ENCODE results near the gene RAPGEF4. TPM values are rescaled to one million over a fixed set of nuclear protein-coding genes. Genes with fewer than 3 reads are reported as not detected.
A peak's percentile ranks its signal among the peaks of the same experiment; 100 is the strongest.

RAPGEF4 gene
- total RNA-seq, 2 experiments from 2014 or later, result 1.1 TPM

DNA sequence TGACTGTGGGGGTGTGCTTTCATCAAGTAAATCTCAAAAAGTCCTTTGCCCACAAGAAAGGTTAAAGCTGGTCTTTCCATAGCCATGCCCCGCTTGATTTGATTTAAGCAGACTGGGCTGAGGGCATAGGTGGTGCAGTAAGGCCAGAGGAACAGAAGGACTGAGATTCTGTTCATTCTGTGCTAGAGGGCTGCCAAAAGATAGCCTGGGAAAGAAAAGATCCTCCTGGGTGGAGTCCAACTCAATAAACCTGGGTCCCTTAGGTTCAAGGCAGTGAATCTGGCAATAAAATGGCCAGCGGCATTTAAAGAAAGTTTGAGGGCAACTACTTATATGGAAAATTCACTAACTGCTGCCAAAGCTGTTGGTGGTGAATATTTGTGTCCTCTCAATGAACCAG is 280.8 kb downstream of the RAPGEF4 start:
- DNase-seq (no peak), ATAC-seq (ENCODE audit: low read depth) (no peak)
- no peak overlapping the region for H3K4me3 Mint-ChIP-seq
- POLR2A ChIA-PET, result no interaction called here
- H3K9me3 Mint-ChIP-seq, result no peaks in the 10 kb centered on the region
- H3K4me1 Mint-ChIP-seq, result no peaks in the 10 kb centered on the region
- peaks cover 12% of the 10 kb centered on the region for H3K27me3 Mint-ChIP-seq
- no peaks in the 10 kb centered on the region for H3K36me3 Mint-ChIP-seq
- no peak overlapping the region for H3K27ac Mint-ChIP-seq

DNA sequence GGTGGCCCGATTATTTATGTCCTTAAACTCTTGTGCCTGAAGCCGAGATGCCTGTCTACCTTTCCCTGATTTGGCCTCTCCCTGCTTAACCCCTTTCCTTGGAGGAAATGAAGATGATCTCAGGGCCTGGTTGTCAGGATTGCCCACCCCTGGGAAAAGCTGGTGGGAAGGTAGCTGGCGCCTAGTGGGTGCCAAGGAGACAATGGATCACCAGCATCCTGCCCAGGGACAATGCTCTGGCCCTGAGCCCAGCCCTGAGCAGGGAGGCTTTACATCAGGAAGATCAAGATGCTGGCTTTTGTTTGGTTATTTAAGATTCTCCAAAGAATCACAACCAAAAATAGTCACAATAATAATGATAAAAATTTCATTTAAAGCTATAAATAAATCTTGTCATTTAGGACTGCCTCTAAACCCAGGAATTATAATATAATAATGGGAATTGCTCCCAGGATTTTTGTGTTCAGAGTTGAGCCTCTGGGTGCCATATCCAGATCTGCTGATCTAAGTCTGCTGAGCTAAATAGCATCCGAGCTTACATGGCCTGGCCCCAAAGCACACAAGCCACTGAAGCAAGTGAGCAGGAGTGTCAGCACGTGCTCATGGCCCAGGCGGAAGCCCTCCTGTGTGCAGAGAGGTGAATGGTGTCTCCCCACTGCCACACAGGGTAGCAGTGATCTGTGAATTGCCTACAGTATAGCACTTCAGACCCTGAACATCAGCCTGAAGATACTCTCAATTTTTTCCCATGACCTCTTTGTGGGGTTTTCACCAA is 282.2 kb downstream of the RAPGEF4 start:
- no peaks in the 10 kb centered on the region for H3K36me3 Mint-ChIP-seq
- H3K27me3 Mint-ChIP-seq, result peaks cover 11% of the 10 kb centered on the region
- no peaks in the 10 kb centered on the region for H3K9me3 Mint-ChIP-seq
- ATAC-seq (ENCODE audit: low read depth), result no peak
- no peaks in the 10 kb centered on the region for H3K4me1 Mint-ChIP-seq
- no peak overlapping the region for H3K27ac Mint-ChIP-seq
- POLR2A ChIA-PET, result no interaction called here
- H3K4me3 Mint-ChIP-seq, result no peak overlapping the region
- DNase-seq, result no peak

- Mint-ChIP-seq H3K4me1 (no peaks in the 10 kb centered on the region), H3K36me3 (no peaks in the 10 kb centered on the region), H3K9me3 (no peaks in the 10 kb centered on the region), H3K27ac (no peak overlapping the region), H3K27me3 (peaks cover 11% of the 10 kb centered on the region), H3K4me3 (no peak overlapping the region)
- POLR2A ChIA-PET, result no interaction called here
- DNase-seq, result no peak
- ATAC-seq (ENCODE audit: low read depth), result no peak
These were observed 284.1 kb downstream of the RAPGEF4 start for GRCh38 chr2:173019755-173020154.

DNA sequence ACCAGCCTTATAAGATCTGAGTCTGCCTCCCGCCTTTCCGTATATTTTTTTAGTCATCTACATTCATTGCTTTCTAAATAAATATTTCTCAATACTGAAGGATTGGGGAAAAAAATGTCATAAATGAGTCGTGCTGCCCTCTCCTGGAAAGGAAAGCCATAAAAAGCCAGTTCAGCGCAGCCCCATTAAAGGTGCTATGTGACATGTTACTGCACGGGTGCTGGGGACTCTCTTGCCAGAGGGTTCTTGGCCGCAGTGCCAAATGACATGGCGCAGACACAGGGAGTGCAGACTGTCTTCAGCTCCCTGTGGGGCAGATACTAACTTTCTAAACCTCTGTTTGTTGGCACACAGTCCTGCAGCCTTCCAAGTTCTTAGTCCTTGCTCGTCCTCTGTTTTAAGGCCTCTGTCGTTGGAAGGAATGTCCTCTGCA is 286.3 kb downstream of the RAPGEF4 start:
- no peaks in the 10 kb centered on the region for H3K36me3 Mint-ChIP-seq

GRCh38 chr2:173023718-173024117 is 288.1 kb downstream of the RAPGEF4 start:
- H3K4me1 Mint-ChIP-seq, result peaks cover 3% of the 10 kb centered on the region
- H3K9me3 Mint-ChIP-seq, result no peaks in the 10 kb centered on the region
- DNase-seq (no peak), ATAC-seq (ENCODE audit: low read depth) (no peak)
- POLR2A ChIA-PET, result no interaction called here
- H3K4me3 Mint-ChIP-seq, result no peak overlapping the region
- H3K36me3 Mint-ChIP-seq, result no peaks in the 10 kb centered on the region
- peaks cover 3% of the 10 kb centered on the region for H3K27me3 Mint-ChIP-seq
- no peak overlapping the region for H3K27ac Mint-ChIP-seq

More for the DNA sequence above, 286.3 kb downstream of the RAPGEF4 start:
- POLR2A ChIA-PET, result no interaction called here
- Mint-ChIP-seq H3K27me3 (peaks cover 3% of the 10 kb centered on the region), H3K4me3 (no peak overlapping the region), H3K4me1 (no peaks in the 10 kb centered on the region), H3K27ac (no peak overlapping the region), H3K9me3 (no peaks in the 10 kb centered on the region)
- ATAC-seq (ENCODE audit: low read depth) (no peak), DNase-seq (no peak)

DNA sequence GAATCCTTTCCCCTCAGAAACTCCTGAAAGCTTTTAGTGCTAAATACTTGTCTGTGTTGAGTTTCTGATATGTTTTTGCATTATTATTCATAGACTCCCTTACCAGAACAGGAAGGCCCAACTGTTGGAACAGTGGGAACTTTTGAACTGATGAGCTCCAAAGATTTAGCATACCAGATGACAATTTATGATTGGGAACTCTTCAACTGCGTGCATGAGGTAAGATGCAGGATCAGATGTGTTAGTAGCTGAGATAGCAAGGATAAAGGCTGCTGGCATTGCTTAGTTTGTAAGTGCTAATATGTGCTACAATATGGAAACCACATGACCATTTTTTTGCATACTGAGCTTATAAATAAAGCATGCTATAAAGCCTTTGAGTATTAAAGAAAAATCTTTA is 290.8 kb downstream of the RAPGEF4 start:
- Mint-ChIP-seq H3K4me1 (peaks cover 3% of the 10 kb centered on the region), H3K36me3 (no peaks in the 10 kb centered on the region), H3K9me3 (no peaks in the 10 kb centered on the region), H3K27me3 (peaks cover 9% of the 10 kb centered on the region), H3K27ac (no peak overlapping the region), H3K4me3 (no peak overlapping the region)
- DNase-seq (no peak), ATAC-seq (ENCODE audit: low read depth) (no peak)
- POLR2A ChIA-PET, result no interaction called here

DNA sequence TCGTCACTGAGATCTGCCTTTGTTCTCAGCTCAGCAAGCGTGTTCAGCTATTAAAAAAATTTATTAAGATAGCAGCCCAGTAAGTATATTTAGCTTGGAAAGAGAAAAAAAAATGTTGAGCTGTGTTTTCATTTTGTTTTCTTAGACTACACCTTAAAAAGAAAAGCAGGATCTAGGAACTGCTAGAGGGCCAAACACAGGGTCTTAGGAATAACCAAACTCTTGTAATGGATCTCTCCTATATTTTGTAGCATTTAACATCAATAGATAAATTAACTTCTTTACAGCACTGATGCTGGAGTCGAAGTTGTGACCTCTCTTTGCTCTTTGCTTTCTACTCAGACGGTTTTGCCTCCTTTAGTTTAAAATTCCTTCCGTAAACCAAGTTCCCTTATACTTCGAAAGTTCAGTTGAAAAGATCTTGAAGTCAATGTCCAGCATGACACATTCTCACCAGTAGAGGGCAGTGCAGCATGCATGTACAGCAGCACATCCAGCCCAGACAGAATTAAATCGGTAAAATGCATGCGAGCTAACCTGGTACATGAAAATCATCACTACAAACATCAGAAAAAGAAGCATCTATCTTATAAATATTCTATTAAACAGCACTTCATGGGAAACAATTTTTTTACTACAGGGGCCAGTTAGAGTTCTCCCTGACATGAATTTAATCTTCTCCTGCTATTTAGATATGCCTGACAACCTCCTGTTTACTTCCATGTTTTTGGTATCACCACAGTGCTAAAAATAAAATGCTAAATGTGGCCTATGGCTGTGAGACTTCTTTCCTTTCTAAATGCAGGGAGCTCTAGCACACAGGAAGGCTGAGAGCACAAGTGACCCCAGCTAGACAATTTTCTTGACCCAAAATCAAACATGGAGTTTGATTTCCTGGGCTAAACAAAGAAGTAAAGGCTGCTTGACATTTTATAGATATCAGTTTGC is 291.8 kb downstream of the RAPGEF4 start:
- no peaks in the 10 kb centered on the region for H3K9me3 Mint-ChIP-seq
- DNase-seq (peak; percentile 58), ATAC-seq (ENCODE audit: low read depth) (peak; percentile 52)
- no peak overlapping the region for H3K27ac Mint-ChIP-seq
- POLR2A ChIA-PET, result interaction anchor here (1.3 kb wide), 1 partner anchor 189 kb away, joined by 3 read pairs; no protein-coding TSS in a partner anchor
- peaks cover 10% of the 10 kb centered on the region for H3K27me3 Mint-ChIP-seq
- H3K4me1 Mint-ChIP-seq, result peaks cover 3% of the 10 kb centered on the region
- no peak overlapping the region for H3K4me3 Mint-ChIP-seq
- H3K36me3 Mint-ChIP-seq, result no peaks in the 10 kb centered on the region

GRCh38 chr2:173028141-173028540 is 292.5 kb downstream of the RAPGEF4 start:
- Mint-ChIP-seq H3K9me3 (no peaks in the 10 kb centered on the region), H3K27me3 (peaks cover 12% of the 10 kb centered on the region)
- POLR2A ChIA-PET, result interaction anchor here (1.3 kb wide), 1 partner anchor 189 kb away, joined by 3 read pairs; no protein-coding TSS in a partner anchor

GRCh38 chr2:173028671-173029070 is 293.0 kb downstream of the RAPGEF4 start:
- no peaks in the 10 kb centered on the region for H3K36me3 Mint-ChIP-seq
- peaks cover 12% of the 10 kb centered on the region for H3K27me3 Mint-ChIP-seq
- peaks cover 3% of the 10 kb centered on the region for H3K4me1 Mint-ChIP-seq
- H3K4me3 Mint-ChIP-seq, result no peak overlapping the region
- DNase-seq, result no peak
- POLR2A ChIA-PET, result no interaction called here
- H3K27ac Mint-ChIP-seq, result no peak overlapping the region
- ATAC-seq (ENCODE audit: low read depth), result no peak
- no peaks in the 10 kb centered on the region for H3K9me3 Mint-ChIP-seq

More at GRCh38 chr2:173028141-173028540, 292.5 kb downstream of the RAPGEF4 start:
- no peak for ATAC-seq (ENCODE audit: low read depth)
- no peak overlapping the region for H3K4me3 Mint-ChIP-seq
- DNase-seq, result no peak
- H3K4me1 Mint-ChIP-seq, result peaks cover 3% of the 10 kb centered on the region
- H3K27ac Mint-ChIP-seq, result no peak overlapping the region
- H3K36me3 Mint-ChIP-seq, result no peaks in the 10 kb centered on the region

- ATAC-seq (ENCODE audit: low read depth) (no peak), DNase-seq (no peak)
- POLR2A ChIA-PET, result no interaction called here
- no peaks in the 10 kb centered on the region for H3K36me3 Mint-ChIP-seq
- H3K27me3 Mint-ChIP-seq, result peaks cover 12% of the 10 kb centered on the region
- no peaks in the 10 kb centered on the region for H3K9me3 Mint-ChIP-seq
- H3K27ac Mint-ChIP-seq, result no peak overlapping the region
- H3K4me1 Mint-ChIP-seq, result peaks cover 3% of the 10 kb centered on the region
- H3K4me3 Mint-ChIP-seq, result no peak overlapping the region
These were observed 295.2 kb downstream of the RAPGEF4 start for GRCh38 chr2:173030561-173031490.

DNA sequence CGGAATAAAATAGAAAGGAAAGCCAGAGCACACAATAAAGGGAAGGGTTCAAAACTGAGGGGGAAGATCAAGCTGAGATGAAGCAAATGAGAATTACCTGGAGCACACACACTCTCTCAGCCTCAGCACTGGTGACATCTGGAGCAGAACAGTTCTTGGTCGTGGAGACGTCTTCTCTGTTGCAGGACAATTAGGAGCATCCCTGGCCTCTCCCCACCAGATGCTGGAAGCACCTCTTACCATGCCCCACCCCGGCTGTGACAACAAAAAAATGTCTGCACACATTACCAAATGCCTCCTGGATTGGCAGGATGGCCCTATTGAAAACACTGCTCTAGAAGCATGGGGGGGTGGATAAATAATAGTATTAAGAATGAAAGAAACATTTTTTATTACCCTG is 296.4 kb downstream of the RAPGEF4 start:
- POLR2A ChIA-PET, result no interaction called here
- Mint-ChIP-seq H3K36me3 (no peaks in the 10 kb centered on the region), H3K4me1 (peaks cover 3% of the 10 kb centered on the region), H3K27ac (no peak overlapping the region), H3K9me3 (no peaks in the 10 kb centered on the region), H3K27me3 (peaks cover 12% of the 10 kb centered on the region), H3K4me3 (no peak overlapping the region)
- ATAC-seq (ENCODE audit: low read depth) (no peak), DNase-seq (no peak)

GRCh38 chr2:173033084-173033483 is 297.4 kb downstream of the RAPGEF4 start:
- H3K27ac Mint-ChIP-seq, result no peak overlapping the region
- no peak overlapping the region for H3K4me3 Mint-ChIP-seq
- ATAC-seq (ENCODE audit: low read depth), result no peak
- H3K36me3 Mint-ChIP-seq, result no peaks in the 10 kb centered on the region
- peaks cover 12% of the 10 kb centered on the region for H3K27me3 Mint-ChIP-seq
- H3K9me3 Mint-ChIP-seq, result no peaks in the 10 kb centered on the region
- no peak for DNase-seq
- H3K4me1 Mint-ChIP-seq, result no peaks in the 10 kb centered on the region
- POLR2A ChIA-PET, result no interaction called here

DNA sequence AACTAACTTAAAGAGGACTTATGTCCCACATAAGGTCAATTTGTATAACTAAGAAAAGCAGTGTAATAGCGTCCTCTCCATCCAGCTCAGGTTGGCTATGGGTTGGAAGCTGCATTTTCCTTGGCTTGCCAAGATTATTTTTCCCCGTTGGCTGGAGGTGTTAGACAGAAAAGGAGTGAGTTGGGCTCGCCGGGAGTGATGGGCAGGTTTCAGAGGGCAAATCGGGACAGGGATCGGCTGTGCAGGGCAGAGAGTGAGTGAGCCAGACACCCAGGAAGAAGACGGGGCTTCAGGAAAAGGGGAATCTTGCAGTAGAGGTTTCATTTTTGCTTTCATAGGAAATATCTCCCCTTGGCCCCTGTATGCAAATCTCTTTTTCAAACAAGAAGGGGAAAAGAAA is 298.5 kb downstream of the RAPGEF4 start:
- Mint-ChIP-seq H3K27ac (no peak overlapping the region), H3K36me3 (no peaks in the 10 kb centered on the region), H3K4me3 (no peak overlapping the region), H3K9me3 (no peaks in the 10 kb centered on the region), H3K27me3 (peaks cover 12% of the 10 kb centered on the region), H3K4me1 (no peaks in the 10 kb centered on the region)
- no peak for DNase-seq
- no peak for ATAC-seq (ENCODE audit: low read depth)
- POLR2A ChIA-PET, result no interaction called here

Data from activated naive CD8-positive, alpha-beta T cell treated with anti-CD3 and anti-CD28 coated beads, Interleukin-2, amount 10 ng/mL, durations not matched to agents 7 days and 5 days (primary cell).